H1 (cell line): Measurements from ENCODE around the gene EDDM3A. TPM values are rescaled to one million over a fixed set of nuclear protein-coding genes. Genes with fewer than 3 reads are reported as not detected.

ENCODE experiments used
- CTCF ChIA-PET: fragments of 300-600 bp; sonication (Branson Sonifier 250); formaldehyde crosslinking; loops from one replicate; lab custom pipeline; 2021; ENCODE audit not compliant: partially characterized antibody; lab: Charles Lee
- POLR2A ChIA-PET: fragments of 300-600 bp; sonication (Branson Sonifier 250); formaldehyde crosslinking; loops from one replicate; lab custom pipeline; 2021; ENCODE audit warnings: inconsistent platforms; ENCODE audit not compliant: partially characterized antibody; lab: Charles Lee
- DNase-seq, 2 experiments: peaks; one replicate each; pipeline versions ENCODE4 v3.0.0 to v3.0.0-alpha.2; 2010 to 2022; ENCODE audit warnings: low spot score in 2 of 2, low read depth in 1 of 2, mixed read lengths in 1 of 2
- FAIRE-seq: peaks from 2 replicates; lab custom pipeline; 2011; peaks lifted over from hg19 to GRCh38; lab: Jason Lieb, UNC
- H2AFZ ChIP-seq: 2 replicates; pipeline ENCODE4 v1.8.1; 2012; ENCODE audit warnings: low read length, inconsistent platforms
- H2AK5ac ChIP-seq: 2 replicates; pipeline ENCODE4 v1.6.1; 2013; ENCODE audit warnings: low read depth, low read length
- H2BK120ac ChIP-seq: replicated peaks from 2 replicates; pipeline ENCODE3; 2013; ENCODE audit warnings: low read depth, low read length, inconsistent platforms
- H2BK12ac ChIP-seq: 2 replicates; pipeline ENCODE4 v1.6.1; 2013; ENCODE audit warnings: low read depth, low read length
- H2BK15ac ChIP-seq: 2 replicates; pipeline ENCODE4 v1.6.1; 2013; ENCODE audit warnings: low read length
- H2BK20ac ChIP-seq: 2 replicates; pipeline ENCODE4 v1.6.1; 2013; ENCODE audit warnings: low read length
- H2BK5ac ChIP-seq: 2 replicates; pipeline ENCODE4 v1.6.1; 2013; ENCODE audit warnings: low read depth, low read length
- H3K14ac ChIP-seq: 2 replicates; pipeline ENCODE4 v1.6.1; 2013; ENCODE audit warnings: inconsistent platforms; ENCODE audit not compliant: insufficient read length
- H3K18ac ChIP-seq: 2 replicates; pipeline ENCODE4 v1.6.1; 2013; ENCODE audit warnings: low read length; ENCODE audit errors: extremely low read depth
- H3K23ac ChIP-seq: 2 replicates; pipeline ENCODE4 v1.6.1; 2013; ENCODE audit warnings: inconsistent platforms; ENCODE audit not compliant: insufficient read length
- H3K23me2 ChIP-seq: 2 replicates; pipeline ENCODE4 v1.6.1; 2013; ENCODE audit warnings: low read depth, low read length
- H3K27ac ChIP-seq: 2 replicates; pipeline ENCODE4 v1.6.1; 2011; ENCODE audit warnings: low read depth, low read length, inconsistent platforms
- H3K27me3 ChIP-seq, 4 experiments: replicated peaks in 1 of 4; 1 replicate in 1 of 4; 2 replicates in 3 of 4; pipeline versions ENCODE4 v1.6.1 to v1.8.1; 2011 to 2013; ENCODE audit warnings: low read length in 3 of 4, mild to moderate bottlenecking in 3 of 4, inconsistent platforms in 2 of 4, mixed read lengths in 2 of 4, moderate library complexity in 1 of 4; ENCODE audit not compliant: control insufficient read depth in 3 of 4, insufficient read depth in 3 of 4; ENCODE audit errors: extremely low read depth in 1 of 4
- H3K36me3 ChIP-seq, 4 experiments: 2 replicates each; pipeline versions ENCODE4 v1.6.1 to v1.8.1; 2011 to 2013; ENCODE audit warnings: mild to moderate bottlenecking in 4 of 4, low read length in 3 of 4, moderate library complexity in 2 of 4, control low read depth in 1 of 4, inconsistent platforms in 1 of 4; ENCODE audit not compliant: insufficient read depth in 4 of 4, control insufficient read depth in 2 of 4
- H3K4ac ChIP-seq: replicated peaks from 2 replicates; pipeline ENCODE3; 2013; ENCODE audit warnings: low read length, low read depth, mixed read lengths, inconsistent platforms; ENCODE audit not compliant: insufficient read length
- H3K4me1 ChIP-seq, 4 experiments: replicated peaks in 1 of 4; 1 replicate in 1 of 4; 2 replicates in 3 of 4; pipeline versions ENCODE4 v1.6.1 to v1.8.1; 2011 to 2013; ENCODE audit warnings: low read length in 3 of 4, inconsistent platforms in 2 of 4, mixed read lengths in 1 of 4; ENCODE audit not compliant: insufficient read depth in 4 of 4, control insufficient read depth in 3 of 4
- H3K4me2 ChIP-seq, 2 experiments: 2 replicates each; pipeline versions ENCODE4 v1.6.1 to v1.8.1; 2011 to 2013; ENCODE audit warnings: low read depth in 2 of 2, low read length in 2 of 2, control low read depth in 1 of 2, inconsistent platforms in 1 of 2, mild to moderate bottlenecking in 1 of 2; ENCODE audit not compliant: insufficient read depth in 1 of 2
- H3K4me3 ChIP-seq, 4 experiments: fragments of 200-600, 300-600 bp in 1 of 4; sonication (generic), shearing (Covaris generic), sonication (Bioruptor Twin) in 1 of 4; 2 replicates each; pipeline versions ENCODE4 v1.5.1 to v1.8.1; 2011 to 2016; ENCODE audit warnings: low read length in 4 of 4, low read depth in 3 of 4, control low read depth in 2 of 4, inconsistent platforms in 2 of 4, mild to moderate bottlenecking in 2 of 4, mixed read lengths in 1 of 4, moderate library complexity in 1 of 4; ENCODE audit not compliant: insufficient read depth in 2 of 4; ENCODE audit errors: extremely low read depth in 1 of 4
- H3K56ac ChIP-seq: replicated peaks from 2 replicates; pipeline ENCODE3; 2013; ENCODE audit warnings: low read depth, mild to moderate bottlenecking, mixed read lengths, low read length, inconsistent platforms; ENCODE audit not compliant: insufficient read length
- H3K79me1 ChIP-seq: 2 replicates; pipeline ENCODE4 v1.6.1; 2013; ENCODE audit warnings: low read depth, low read length, control low read depth
- H3K79me2 ChIP-seq, 2 experiments: 2 replicates each; pipeline versions ENCODE4 v1.6.1 to v1.8.1; 2012 to 2013; ENCODE audit warnings: low read length in 2 of 2, mild to moderate bottlenecking in 2 of 2, inconsistent platforms in 1 of 2; ENCODE audit not compliant: insufficient read depth in 2 of 2, control insufficient read depth in 1 of 2
- H3K9ac ChIP-seq, 4 experiments: replicated peaks in 1 of 4; 1 replicate in 1 of 4; 2 replicates in 3 of 4; pipeline versions ENCODE4 v1.6.1 to v1.8.1; 2011 to 2013; ENCODE audit warnings: low read depth in 3 of 4, low read length in 3 of 4, control low read depth in 2 of 4, mild to moderate bottlenecking in 2 of 4, moderate library complexity in 2 of 4, inconsistent platforms in 1 of 4; ENCODE audit errors: extremely low read depth in 1 of 4
- H3K9me3 ChIP-seq, 2 experiments: 2 replicates each; pipeline versions ENCODE4 v1.6.1 to v1.8.1; 2012 to 2013; ENCODE audit warnings: mild to moderate bottlenecking in 2 of 2, moderate library complexity in 2 of 2, control low read depth in 1 of 2, inconsistent platforms in 1 of 2, low read depth in 1 of 2, low read length in 1 of 2, mixed read lengths in 1 of 2; ENCODE audit not compliant: insufficient read depth in 2 of 2
- H4K20me1 ChIP-seq, 2 experiments: replicated peaks in 1 of 2; 2 replicates each; pipeline versions ENCODE3 to v1.8.1; 2011 to 2013; ENCODE audit warnings: inconsistent platforms in 2 of 2, low read length in 2 of 2, mild to moderate bottlenecking in 1 of 2; ENCODE audit not compliant: insufficient read depth in 2 of 2, control insufficient read depth in 1 of 2
- H4K5ac ChIP-seq: 2 replicates; pipeline ENCODE4 v1.6.1; 2013; ENCODE audit warnings: low read length, low read depth, mixed read lengths, inconsistent platforms; ENCODE audit not compliant: insufficient read length
- H4K8ac ChIP-seq: 2 replicates; pipeline ENCODE4 v1.8.0; 2013; ENCODE audit warnings: mild to moderate bottlenecking, moderate library complexity, low read length, inconsistent platforms; ENCODE audit not compliant: insufficient read depth; ENCODE audit errors: extremely low read depth
- H4K91ac ChIP-seq: replicated peaks from 2 replicates; pipeline ENCODE3; 2013; ENCODE audit warnings: low read length, mixed read lengths, inconsistent platforms; ENCODE audit not compliant: insufficient read length
- ASH2L ChIP-seq: fragments of 200-600, 300-600 bp; sonication (generic); IDR thresholded peaks from one replicate; pipeline ENCODE4 v1.7.1; 2017; ENCODE audit warnings: low read length
- BACH1 ChIP-seq: IDR thresholded peaks from 2 replicates; pipeline ENCODE4 v1.6.1; 2012; ENCODE audit warnings: low read length, improper control_type of control experiment
- BCL11A ChIP-seq, 2 experiments: IDR thresholded peaks; one replicate each; pipeline ENCODE4 v1.6.1; 2011; ENCODE audit warnings: low read depth in 2 of 2, low read length in 2 of 2, mild to moderate bottlenecking in 2 of 2
- BRCA1 ChIP-seq: IDR thresholded peaks from 2 replicates; pipeline ENCODE4 v1.6.1; 2012; ENCODE audit warnings: low read depth, low read length, improper control_type of control experiment
- CBX5 ChIP-seq: fragments of 300-800, 300-1000 bp; sonication (generic); IDR thresholded peaks from 2 replicates; pipeline ENCODE4 v1.7.1; 2016; ENCODE audit warnings: antibody characterized with exemption, low read length, low read depth
- CEBPB ChIP-seq: IDR thresholded peaks from 2 replicates; pipeline ENCODE4 v1.6.1; 2012; ENCODE audit warnings: low read depth, low read length
- POU5F1 ChIP-seq: IDR thresholded peaks from 2 replicates; pipeline ENCODE4 v1.6.1; 2011; ENCODE audit warnings: low read depth, mild to moderate bottlenecking, low read length, moderate library complexity
- RFX5 ChIP-seq: IDR thresholded peaks from 2 replicates; pipeline ENCODE4 v1.6.1; 2011; ENCODE audit warnings: low read depth, low read length, improper control_type of control experiment, borderline replicate concordance
- RNF2 ChIP-seq: fragments of 200-900, 300-1000 bp; sonication (generic); IDR thresholded peaks from 2 replicates; pipeline ENCODE4 v1.7.1; 2016; ENCODE audit warnings: borderline replicate concordance, low read depth, mild to moderate bottlenecking, antibody characterized with exemption, low read length; ENCODE audit not compliant: poor library complexity, severe bottlenecking; ENCODE audit errors: missing control alignments
- SAP30 ChIP-seq: fragments of 300-600 bp; sonication (generic); IDR thresholded peaks from 2 replicates; pipeline ENCODE4 v1.7.1; 2012; ENCODE audit warnings: low read length, moderate library complexity, mild to moderate bottlenecking, inconsistent platforms; ENCODE audit not compliant: insufficient read depth, insufficient replicate concordance
- SIX5 ChIP-seq: IDR thresholded peaks from 2 replicates; pipeline ENCODE4 v1.6.1; 2011; ENCODE audit warnings: mild to moderate bottlenecking, low read depth, low read length
- SUZ12 ChIP-seq: fragments of 200-600 bp; sonication (generic); IDR thresholded peaks from 2 replicates; pipeline ENCODE4 v1.6.1; 2012; ENCODE audit warnings: mild to moderate bottlenecking, inconsistent platforms, low read length, moderate library complexity, mixed read lengths
- USF2 ChIP-seq: IDR thresholded peaks from 2 replicates; pipeline ENCODE4 v1.6.1; 2011; ENCODE audit warnings: low read length, improper control_type of control experiment
- YY1 ChIP-seq: IDR thresholded peaks from 2 replicates; pipeline ENCODE4 v1.6.1; 2011; ENCODE audit warnings: low read depth, mild to moderate bottlenecking, low read length
- WGBS, 2 experiments: shearing (Covaris generic) in 1 of 2; methylation state at CpG; one replicate each; pipeline versions ENCODE4 v1.1.6 to v1.1.7; 2013 to 2015; ENCODE audit warnings: low lambda C conversion rate in 2 of 2, mixed read lengths in 2 of 2, inconsistent platforms in 1 of 2, low coverage in 1 of 2, missing lambda C conversion rate in 1 of 2; ENCODE audit not compliant: insufficient replicate concordance in 2 of 2, insufficient coverage in 1 of 2, insufficient read length in 1 of 2; ENCODE audit errors: extremely low coverage in 1 of 2, missing lambda C conversion rate in 1 of 2; 5-methylcytosine and 5-hydroxymethylcytosine counted together
- polyA plus RNA-seq, 7 experiments: library from polyadenylated mRNA; depleted of rRNA in 3 of 7; stranded (reverse) in 5 of 7; unstranded in 2 of 7; fragments of >200 nt in 5 of 7; fragments of 200-250 nt in 2 of 7; gene quantifications; 1 replicate in 5 of 7; 2 replicates in 1 of 7; 4 replicates in 1 of 7; pipeline versions ENCODE4 v1.2.1 to v1.2.3, GENCODE V29; 2011 to 2013; ENCODE audit warnings: missing spikeins in 2 of 7, mixed read lengths in 2 of 7
- total RNA-seq: library from RNA; stranded (reverse); fragmentation: NEBNext Ultra II Directional; extraction: Animal tissue kit (Norgen Biotek cat#: 25700); gene quantifications from 2 replicates; pipeline ENCODE4 v1.2.1, GENCODE V29; 2021

The EDDM3A gene
- total and polyA plus RNA-seq, 2 of the 8 experiments (the other 6 are each of a cell fraction or from before 2014, with no cell fraction given) = 0.09 TPM; not detected in 1

GRCh38 chr14:20711685-20712084 lies 34.0 kb upstream of the EDDM3A start:
- H3K4ac ChIP-seq = no peak overlapping the region
- DNase-seq (no peak), FAIRE-seq (no peak)
- H2BK120ac ChIP-seq = no peak overlapping the region
- no peak overlapping the region for H3K4me3 ChIP-seq
- H2BK20ac ChIP-seq = no peak overlapping the region
- no peaks in the 10 kb centered on the region for H3K36me3 ChIP-seq
- no peak overlapping the region for H3K56ac ChIP-seq
- H2AK5ac ChIP-seq = no peak overlapping the region
- H3K79me2 ChIP-seq = no peaks in the 10 kb centered on the region
- CTCF ChIA-PET = interaction anchor here (1.0 to 1.7 kb wide), 3 partner anchors 15 to 156 kb away, joined by 4 to 5 read pairs (median 4); no protein-coding TSS in a partner anchor
- no peak overlapping the region for H3K9ac ChIP-seq
- H3K23me2 ChIP-seq = no peaks in the 10 kb centered on the region
- H4K20me1 ChIP-seq = no peaks in the 10 kb centered on the region
- POLR2A ChIA-PET = no interaction called here
- H3K79me1 ChIP-seq = no peaks in the 10 kb centered on the region
- no peak overlapping the region for H3K18ac ChIP-seq
- no peak overlapping the region for H2BK5ac ChIP-seq
- no peak overlapping the region for H2BK15ac ChIP-seq
- H3K27me3 ChIP-seq = peaks cover 0 to 1% (median 0%) of the 10 kb centered on the region in 4 experiments; a peak in 1 of 7 replicates
- H4K8ac ChIP-seq = no peak overlapping the region
- no peak overlapping the region for H4K91ac ChIP-seq
- H3K9me3 ChIP-seq = peaks cover 5 to 11% of the 10 kb centered on the region in 2 experiments; a peak in 1 of 4 replicates
- H2AFZ ChIP-seq = no peak overlapping the region
- H3K4me2 ChIP-seq = no peak overlapping the region
- H3K23ac ChIP-seq = no peak overlapping the region
- no peak overlapping the region for H2BK12ac ChIP-seq
- no peak overlapping the region for H3K27ac ChIP-seq
- WGBS, 2 experiments = 78% methylated on average over 4 of the region's 4 CpGs; no CpG with 5 or more reads in 1 of the 2 experiments
- no peak overlapping the region for H3K14ac ChIP-seq
- peaks cover 0 to 3% (median 0%) of the 10 kb centered on the region in 4 experiments; a peak in 1 of 7 replicates for H3K4me1 ChIP-seq
- H4K5ac ChIP-seq = no peak overlapping the region
- TF ChIP-seq SAP30 (no peak), SUZ12 (no peak), YY1 (no peak), POU5F1 (no peak), SIX5 (no peak), BACH1 (no peak), RFX5 (no peak), ASH2L (no peak), BCL11A (IDR thresholded peaks at IDR 0.05; ENCODE audit: low read depth in 2 of 2, low read length in 2 of 2) (no peak), RNF2 (no peak), BRCA1 (no peak), CBX5 (no peak), USF2 (no peak), CEBPB (no peak)
